GM19467 (cell line): ENCODE results near the gene PARP15.

ENCODE experiments used
- ATAC-seq: cut with Tn5 transposase; IDR thresholded peaks from one replicate; pipeline ENCODE4 v1.9.1; 2021; ENCODE audit warnings: mild to moderate bottlenecking, moderate library complexity; ENCODE audit not compliant: unreplicated experiment

Gene PARP15

GRCh38 chr3:122568755-122569154 is 8.7 kb upstream of the PARP15 start:
- no peak for ATAC-seq

DNA sequence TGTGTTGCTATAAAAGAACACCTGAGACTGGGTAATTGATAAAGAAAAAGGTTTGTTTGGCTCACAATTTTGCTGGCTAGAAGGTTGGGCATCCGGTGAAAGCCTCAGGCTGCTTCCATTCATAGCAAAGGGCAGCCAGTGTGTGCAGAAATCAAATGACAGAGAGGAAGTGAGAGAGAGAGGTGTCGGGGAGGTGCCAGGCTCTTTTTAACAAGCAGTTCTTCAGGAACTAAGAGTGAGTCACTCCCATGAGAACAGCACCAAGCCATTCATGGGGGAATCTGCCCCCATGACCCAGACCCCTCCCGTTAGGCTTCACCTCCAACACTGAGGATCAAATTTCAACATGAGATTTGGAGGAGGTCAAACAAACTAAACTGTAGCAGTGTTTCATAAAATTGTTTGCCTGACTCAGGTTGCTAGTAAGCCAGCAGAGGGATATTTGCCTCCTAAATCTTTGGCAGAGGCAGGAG is 4.5 kb upstream of the PARP15 start:
- ATAC-seq: no peak

DNA sequence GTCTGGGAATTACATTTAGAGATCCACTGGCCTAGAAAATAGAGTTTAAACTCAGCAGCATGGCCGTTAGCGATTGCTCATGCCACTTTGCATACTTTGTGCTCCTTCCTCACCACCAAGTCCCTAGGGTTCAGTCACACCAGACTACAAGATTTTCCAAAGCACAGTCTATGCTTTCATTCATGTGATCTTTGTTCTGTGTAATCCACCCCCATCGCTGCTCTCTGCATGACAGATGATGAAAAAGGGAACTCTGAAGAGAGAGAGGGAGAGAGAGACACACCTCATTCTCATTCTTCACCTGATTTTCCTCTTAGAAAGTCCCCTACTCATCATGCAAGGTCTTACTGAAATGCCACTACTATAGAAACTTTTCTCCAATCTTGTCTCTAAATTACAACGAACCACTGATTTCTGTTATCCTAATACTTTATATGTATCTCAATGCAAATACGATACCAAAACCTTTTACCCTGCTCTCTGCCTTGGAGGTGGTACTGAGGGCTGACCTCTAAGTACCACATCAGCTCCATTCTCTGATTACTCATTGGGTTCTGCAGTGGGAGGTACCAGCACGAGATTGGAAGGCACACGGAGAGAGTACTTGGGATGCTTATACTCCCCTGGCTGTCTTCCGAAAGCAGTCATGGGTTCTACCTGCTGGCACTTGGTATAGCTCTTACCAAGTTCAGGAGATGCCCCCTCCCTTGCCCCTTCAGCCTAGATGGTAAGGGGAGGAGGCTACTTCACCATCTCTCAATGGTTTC is 1.1 kb upstream of the PARP15 start:
- ATAC-seq: peak; percentile 80

GRCh38 chr3:122578069-122578740 is 755 bp downstream of the PARP15 start:
- no peak for ATAC-seq

DNA sequence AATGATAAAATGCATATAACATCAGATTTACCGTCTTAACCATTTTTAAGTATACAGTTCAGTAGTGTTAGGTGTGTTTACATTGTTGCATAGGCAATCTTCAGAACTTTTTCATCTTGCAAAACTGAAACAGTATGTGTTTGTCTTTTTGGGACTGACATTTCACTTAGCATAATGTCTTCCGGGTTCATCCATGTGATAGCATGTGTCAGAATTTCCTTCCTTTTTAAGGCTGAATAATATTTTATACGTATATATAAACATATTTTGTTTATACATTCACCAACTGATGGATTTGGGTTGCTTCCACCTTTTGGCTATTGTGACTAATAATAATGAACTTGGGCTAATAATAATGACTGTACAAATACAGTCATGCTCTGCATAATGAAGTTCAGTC is 3.0 kb downstream of the PARP15 start:
- ATAC-seq: no peak

DNA sequence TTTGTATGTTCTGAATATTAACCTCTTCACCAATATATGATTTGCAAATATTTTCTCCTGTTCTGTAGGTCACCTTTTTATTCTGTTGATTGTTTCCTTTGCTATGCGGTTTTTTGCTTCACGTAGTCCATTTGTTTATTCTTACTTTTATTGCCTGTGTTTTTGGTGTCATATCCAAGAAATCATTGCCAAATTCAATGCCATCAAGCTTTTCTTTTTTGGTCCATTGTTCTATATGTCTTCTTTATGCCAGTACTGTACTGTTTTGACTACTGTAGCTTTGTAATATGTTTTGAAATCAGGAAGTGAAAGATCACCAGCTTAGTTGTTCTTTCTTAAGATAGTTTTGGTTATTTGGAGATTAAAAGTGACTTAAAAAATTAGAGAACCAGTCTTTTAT is 4.2 kb downstream of the PARP15 start:
- ATAC-seq: no peak

- no peak for ATAC-seq
These were observed 4.9 kb downstream of the PARP15 start for GRCh38 chr3:122582390-122582789.

GRCh38 chr3:122586098-122586497 is 8.6 kb downstream of the PARP15 start:
- ATAC-seq: no peak

DNA sequence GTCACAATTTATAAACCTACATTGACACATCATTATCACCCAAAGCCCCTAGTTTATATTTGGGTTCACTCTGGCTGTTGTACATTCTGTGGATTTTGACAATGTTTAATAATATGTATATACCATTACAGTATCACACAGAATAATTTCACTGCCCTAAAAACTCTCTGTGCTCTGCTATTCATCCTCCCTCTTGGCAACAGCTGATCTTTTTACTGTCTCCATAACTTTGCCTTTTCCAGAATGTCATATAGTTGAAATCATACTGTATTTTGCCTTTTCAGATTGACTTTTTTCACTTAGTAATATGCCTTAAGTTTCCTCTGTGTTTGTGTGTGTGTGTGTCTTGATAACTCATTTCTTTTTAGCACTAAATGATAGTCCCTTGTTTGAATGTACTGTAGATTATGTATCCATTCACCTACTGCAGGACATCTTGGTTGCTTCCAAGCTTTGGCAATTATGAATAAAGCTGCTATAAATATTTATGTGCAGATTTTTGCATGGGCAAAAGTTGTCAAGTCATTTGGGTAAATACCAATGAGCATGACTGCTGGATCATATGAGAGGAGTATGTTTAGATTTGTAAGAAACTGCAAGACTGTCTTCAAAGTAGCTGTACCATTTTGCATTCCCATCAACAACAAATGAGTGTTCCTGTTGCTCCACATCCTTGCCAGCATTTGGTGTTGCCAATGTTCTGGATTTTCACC is 9.5 kb downstream of the PARP15 start:
- no peak for ATAC-seq

DNA sequence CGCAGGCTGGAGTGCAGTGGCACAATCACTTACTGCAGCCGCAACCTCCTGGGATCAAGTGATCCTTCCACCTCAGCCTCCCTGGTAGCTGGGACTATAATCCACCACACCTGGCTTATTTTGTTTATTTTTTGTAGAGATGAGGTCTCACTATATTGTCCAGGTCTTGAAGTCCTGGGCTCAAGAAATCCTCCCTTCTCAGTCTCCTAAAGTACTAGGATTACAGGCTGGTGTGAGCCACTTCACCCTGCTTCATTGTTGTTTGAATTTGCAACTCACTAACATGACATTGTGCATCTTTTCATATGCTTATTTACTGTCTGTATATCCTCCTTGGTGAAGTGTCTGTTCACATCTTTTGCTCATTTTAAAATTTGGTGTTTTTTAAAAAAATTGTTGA is 10.1 kb downstream of the PARP15 start:
- no peak for ATAC-seq

DNA sequence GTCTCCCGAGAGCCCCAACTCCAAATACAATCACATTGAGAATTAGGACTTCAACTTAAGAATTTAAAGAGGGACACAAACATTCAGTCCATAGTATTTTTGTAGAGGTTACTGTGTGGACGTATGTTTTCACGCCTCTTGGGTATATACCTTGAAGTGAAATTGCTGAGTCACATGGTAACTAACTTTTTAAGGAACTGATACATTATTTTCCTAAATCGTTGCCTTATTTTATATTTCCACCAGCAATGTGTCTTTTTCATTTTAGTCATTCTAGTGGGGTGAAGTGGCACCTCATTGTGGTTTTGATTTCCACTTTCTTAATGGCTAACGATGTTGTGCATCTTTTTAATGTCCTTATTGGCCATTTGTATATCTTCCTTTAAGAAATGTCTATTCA is 11.8 kb downstream of the PARP15 start:
- ATAC-seq: peak; percentile 56

DNA sequence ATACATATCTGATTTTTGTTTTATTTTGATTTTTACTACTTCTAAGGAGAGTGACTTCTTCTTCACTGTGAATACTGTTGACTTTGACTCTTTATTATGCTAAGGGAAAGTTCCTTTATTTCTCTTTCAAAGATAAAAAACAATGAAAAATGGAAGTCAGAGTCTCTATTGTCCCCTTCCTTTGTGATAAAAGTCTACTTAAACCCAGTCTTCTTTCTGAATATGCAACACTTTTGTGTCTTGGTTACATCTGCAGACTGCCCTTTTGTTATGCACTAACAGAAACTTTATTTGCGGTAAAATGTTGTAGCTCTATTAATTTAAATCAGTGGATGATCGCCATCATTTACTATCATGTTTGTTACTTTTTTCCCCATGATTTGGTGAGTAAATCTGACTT is 13.2 kb downstream of the PARP15 start:
- ATAC-seq: no peak

DNA sequence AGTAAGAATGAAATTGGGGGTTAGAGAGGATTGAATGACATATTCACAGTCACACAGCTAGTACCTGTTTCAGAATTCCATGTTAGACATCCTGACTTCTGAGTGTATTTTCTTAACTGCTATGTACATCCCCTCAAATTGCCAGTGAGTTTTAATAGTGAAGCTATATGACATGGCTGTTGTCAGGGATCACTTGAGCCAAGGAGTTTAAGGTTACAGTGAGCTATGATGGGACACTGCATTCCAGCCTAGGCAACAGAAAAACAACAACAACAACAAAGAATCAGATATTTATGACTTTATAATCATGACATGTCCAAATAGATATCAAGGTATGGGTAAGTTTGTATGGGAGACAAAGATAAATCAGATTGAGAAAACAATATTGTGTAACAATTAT is 16.6 kb downstream of the PARP15 start:
- no peak for ATAC-seq

GRCh38 chr3:122598151-122598550 is 20.7 kb downstream of the PARP15 start:
- no peak for ATAC-seq

GRCh38 chr3:122598556-122598955 is 21.1 kb downstream of the PARP15 start:
- no peak for ATAC-seq

- no peak for ATAC-seq
These were observed 24.7 kb downstream of the PARP15 start for GRCh38 chr3:122602011-122602710.

DNA sequence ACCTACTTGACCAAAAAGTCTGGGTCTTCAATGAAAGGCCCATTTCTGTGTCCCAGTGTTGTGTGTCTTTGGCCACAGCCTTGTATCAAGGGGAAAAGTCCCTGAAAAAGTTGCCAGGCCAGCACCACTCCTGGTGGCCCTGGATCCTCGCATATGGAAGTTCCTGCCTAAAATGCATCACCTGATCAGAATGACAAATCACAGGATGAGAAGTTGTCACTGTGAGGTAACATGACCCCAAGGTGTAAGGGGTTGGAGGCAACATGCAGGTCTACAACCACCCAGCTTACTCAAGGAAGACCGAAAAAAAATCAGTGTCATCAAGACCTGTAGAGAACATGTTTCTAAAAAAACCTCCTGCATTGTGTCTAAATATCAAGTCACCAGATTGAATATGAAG is 25.6 kb downstream of the PARP15 start:
- ATAC-seq: no peak

DNA sequence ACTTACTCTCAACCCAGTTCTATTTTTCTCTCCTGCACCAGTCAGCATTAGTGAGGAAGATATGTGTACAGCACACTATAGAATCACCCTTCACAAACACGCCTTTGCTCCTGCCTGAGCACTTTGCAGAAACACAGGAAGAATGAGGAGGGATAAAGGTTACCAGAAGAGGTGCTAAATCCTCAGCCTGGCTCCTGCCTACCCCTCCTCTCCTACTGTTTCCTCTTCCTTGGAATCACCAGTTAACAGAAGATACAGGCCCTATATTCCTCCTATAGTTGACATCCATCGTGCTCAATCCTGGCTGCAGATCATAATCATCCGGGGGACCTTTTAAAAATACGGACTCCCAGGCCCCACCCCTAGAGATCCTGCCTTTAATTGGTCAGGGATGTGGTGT is 28.9 kb downstream of the PARP15 start:
- ATAC-seq: no peak

DNA sequence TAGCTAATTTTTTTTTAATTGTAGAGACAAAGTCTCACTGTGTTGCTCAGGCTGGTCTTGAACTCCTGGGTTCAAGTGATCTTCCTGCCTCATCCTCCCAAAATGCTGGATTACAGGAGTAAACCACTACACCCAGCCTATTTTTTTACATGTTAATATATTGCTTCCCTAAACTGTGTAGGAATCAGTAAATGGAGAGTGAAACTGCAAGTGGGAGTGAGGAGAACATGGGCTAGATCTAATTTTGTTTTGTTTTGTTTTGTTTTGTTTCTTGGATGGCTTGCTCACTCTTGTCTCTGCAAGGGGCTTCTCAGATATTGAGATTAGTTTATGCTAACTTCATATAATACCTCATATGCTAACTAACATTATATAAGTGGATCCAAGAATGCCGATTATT is 31.5 kb downstream of the PARP15 start:
- no peak for ATAC-seq

DNA sequence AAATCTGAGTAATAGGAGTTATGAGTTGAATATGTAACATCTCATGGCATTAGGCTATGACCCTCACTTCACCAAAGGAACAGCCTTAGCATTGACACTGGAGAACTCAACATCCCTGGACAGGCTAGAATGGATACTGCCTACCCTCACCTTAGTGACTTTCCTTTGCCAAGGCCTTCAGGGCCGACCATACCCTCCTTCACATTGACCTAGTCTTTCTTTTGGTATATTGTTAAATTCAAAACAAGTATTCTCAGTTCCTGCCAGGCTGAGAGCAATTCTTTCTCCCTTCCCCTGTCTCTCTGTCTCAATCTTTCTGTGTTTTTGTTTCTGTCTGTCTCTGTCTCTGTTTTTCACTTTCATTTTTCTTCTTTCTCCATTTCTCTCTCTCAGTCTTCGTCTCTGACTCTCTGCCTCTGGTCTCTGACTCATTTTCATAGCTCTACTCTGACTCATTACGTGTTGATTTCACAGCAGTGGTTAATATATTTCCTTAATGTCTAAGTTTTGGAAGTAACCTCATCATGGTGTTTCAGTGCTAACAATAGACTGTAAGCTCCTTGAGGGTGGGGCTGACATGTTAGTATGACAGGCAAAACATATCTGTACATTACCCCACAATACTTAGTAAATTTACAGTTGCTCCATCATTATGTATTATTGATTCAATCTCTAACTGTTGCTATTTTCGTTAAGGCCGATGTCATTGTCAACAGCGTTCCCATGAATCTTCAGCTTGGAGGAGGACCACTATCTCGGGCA is 32.5 kb downstream of the PARP15 start:
- ATAC-seq: peak; percentile 91

DNA sequence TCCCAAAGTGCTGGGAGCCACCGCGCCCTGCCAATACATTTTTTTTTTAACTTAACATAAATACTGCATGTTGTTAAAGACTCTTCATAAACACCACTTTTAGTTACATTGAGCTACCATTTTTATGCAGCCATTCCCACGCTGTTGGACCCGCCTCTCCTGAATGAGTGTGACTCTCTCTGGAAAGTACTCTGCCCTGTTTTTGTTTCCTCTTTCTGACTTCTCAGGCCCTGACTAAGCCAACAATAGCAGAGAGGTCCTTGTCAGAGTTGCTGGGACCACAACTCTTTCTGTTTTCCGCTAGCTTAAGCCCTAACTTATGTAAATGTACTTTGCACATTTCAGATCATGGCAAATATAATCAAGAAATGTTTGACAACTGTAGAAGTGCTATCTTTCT is 35.2 kb downstream of the PARP15 start:
- ATAC-seq: no peak
